Neural cell (in vitro differentiated cells): ENCODE data around the gene RPA4. TPM values are rescaled to one million over a fixed set of nuclear protein-coding genes. Genes with fewer than 3 reads are reported as not detected.

Experiments used
- H2AFZ ChIP-seq: fragments of 200-600, 300-800 bp; sonication (generic), shearing (Covaris generic); 2 replicates; pipeline ENCODE4 v1.6.0; 2014; ENCODE audit warnings: low read depth, mild to moderate bottlenecking, antibody characterized with exemption, low read length, moderate library complexity
- H3F3A ChIP-seq: fragments of 200-600 bp; shearing (Covaris generic); 2 replicates; pipeline ENCODE4 v1.6.1; 2016; ENCODE audit warnings: mild to moderate bottlenecking, moderate library complexity, mixed read lengths, antibody characterized with exemption, low read length; ENCODE audit not compliant: insufficient read depth, poor library complexity, severe bottlenecking
- H3K27ac ChIP-seq: fragments of 200-600, 300-800 bp; sonication (generic), shearing (Covaris generic); 2 replicates; pipeline ENCODE4 v1.5.1; 2014; ENCODE audit warnings: mild to moderate bottlenecking, low read length, moderate library complexity
- H3K27me3 ChIP-seq: fragments of 300-800, 200-600 bp; sonication (generic), shearing (Covaris generic); 2 replicates; pipeline ENCODE4 v1.6.0; 2014; ENCODE audit warnings: mild to moderate bottlenecking, low read depth, low read length, moderate library complexity; ENCODE audit not compliant: insufficient read depth
- H3K36me3 ChIP-seq: fragments of 300-800, 200-600 bp; sonication (generic), shearing (Covaris generic); 2 replicates; pipeline ENCODE4 v1.5.1; 2014; ENCODE audit warnings: mild to moderate bottlenecking, antibody characterized with exemption, low read length, moderate library complexity; ENCODE audit not compliant: insufficient read depth
- H3K4me2 ChIP-seq: fragments of 300-800, 200-600 bp; sonication (generic), shearing (Covaris generic); 2 replicates; pipeline ENCODE4 v1.6.0; 2014; ENCODE audit warnings: mild to moderate bottlenecking, low read length
- H3K4me3 ChIP-seq: fragments of 300-800, 200-600 bp; sonication (generic), shearing (Covaris generic); 2 replicates; pipeline ENCODE4 v1.5.1; 2014; ENCODE audit warnings: mild to moderate bottlenecking, low read length, moderate library complexity
- H3K79me2 ChIP-seq: fragments of 200-600 bp; shearing (Covaris generic); replicated peaks from 2 replicates; pipeline ENCODE4 v1.6.0; 2014; ENCODE audit warnings: mild to moderate bottlenecking, low read length, moderate library complexity; ENCODE audit not compliant: insufficient read depth
- H3K9ac ChIP-seq: fragments of 300-800, 200-600 bp; sonication (generic), shearing (Covaris generic); 2 replicates; pipeline ENCODE4 v1.6.1; 2016; ENCODE audit warnings: mild to moderate bottlenecking, low read length, mixed read lengths
- H3K9me2 ChIP-seq: fragments of 200-600 bp; shearing (Covaris generic); 2 replicates; pipeline ENCODE4 v1.6.1; 2016; ENCODE audit warnings: mild to moderate bottlenecking, low read length, mixed read lengths; ENCODE audit not compliant: insufficient read depth
- H3K9me3 ChIP-seq: fragments of 200-600, 300-800 bp; sonication (generic), shearing (Covaris generic); 2 replicates; pipeline ENCODE4 v1.6.1; 2016; ENCODE audit warnings: mild to moderate bottlenecking, mixed run types, low read length, moderate library complexity, mixed read lengths
- H4K20me1 ChIP-seq: fragments of 200-600 bp; shearing (Covaris generic); 2 replicates; pipeline ENCODE4 v1.6.1; 2016; ENCODE audit warnings: mild to moderate bottlenecking, mixed run types; ENCODE audit not compliant: insufficient read depth
- CTCF ChIP-seq: fragments of 450-650 bp; IDR thresholded peaks from 2 replicates; pipeline ENCODE4 v1.5.1; 2014; ENCODE audit warnings: antibody characterized with exemption, mild to moderate bottlenecking, moderate library complexity; ENCODE audit not compliant: poor library complexity, severe bottlenecking
- EP300 ChIP-seq: fragments of 450-650 bp; conservative IDR thresholded peaks from 2 replicates; pipeline ENCODE4 v1.6.1; 2014; ENCODE audit warnings: antibody characterized with exemption, mild to moderate bottlenecking, moderate library complexity; ENCODE audit not compliant: poor library complexity, severe bottlenecking
- EZH2 ChIP-seq: fragments of 200-600, 300-800 bp; shearing (Covaris generic), sonication (generic); IDR thresholded peaks from 2 replicates; pipeline ENCODE4 v1.6.1; 2014; ENCODE audit warnings: antibody characterized with exemption, low read length, borderline replicate concordance, mild to moderate bottlenecking; ENCODE audit not compliant: insufficient read depth, poor library complexity, severe bottlenecking
- MXI1 ChIP-seq: fragments of 450-650 bp; conservative IDR thresholded peaks from 2 replicates; pipeline ENCODE4 v1.6.1; 2014; ENCODE audit warnings: antibody characterized with exemption, mild to moderate bottlenecking; ENCODE audit not compliant: poor library complexity, severe bottlenecking
- POLR2AphosphoS5 ChIP-seq: IDR thresholded peaks from 2 replicates; pipeline ENCODE4 v1.6.1; 2012
- RAD21 ChIP-seq: fragments of 450-650 bp; conservative IDR thresholded peaks from 2 replicates; pipeline ENCODE4 v1.6.1; 2014; ENCODE audit warnings: antibody characterized with exemption, mild to moderate bottlenecking, moderate library complexity
- REST ChIP-seq: IDR thresholded peaks from 2 replicates; pipeline ENCODE4 v1.6.1; 2012; ENCODE audit warnings: borderline replicate concordance
- SMC3 ChIP-seq: fragments of 450-650 bp; conservative IDR thresholded peaks from 2 replicates; pipeline ENCODE4 v1.6.1; 2014; ENCODE audit warnings: antibody characterized with exemption, mild to moderate bottlenecking, moderate library complexity; ENCODE audit not compliant: poor library complexity
- TAF1 ChIP-seq: IDR thresholded peaks from 2 replicates; pipeline ENCODE4 v1.6.1; 2012; ENCODE audit warnings: low read depth
- polyA plus RNA-seq: library from polyadenylated mRNA; depleted of rRNA; stranded (reverse); fragments of >200 nt; gene quantifications from 2 replicates; pipeline ENCODE4 v1.2.3, GENCODE V29; 2014

RPA4 gene
- polyA plus RNA-seq, 1 donor from 2014 or later: not detected

GRCh38 chrX:96838537-96838936 is 45.2 kb upstream of the RPA4 start:
- Histone ChIP-seq H3K4me3 (no peak overlapping the region), H2AFZ (no peak overlapping the region), H3K9ac (no peak overlapping the region), H3K27me3 (no peaks in the 10 kb centered on the region), H3K9me3 (no peaks in the 10 kb centered on the region), H3K4me2 (no peak overlapping the region), H4K20me1 (no peaks in the 10 kb centered on the region), H3K9me2 (no peaks in the 10 kb centered on the region), H3K79me2 (no peaks in the 10 kb centered on the region), H3F3A (no peaks in the 10 kb centered on the region), H3K36me3 (no peaks in the 10 kb centered on the region), H3K27ac (no peak overlapping the region)
- no peak for TF ChIP-seq REST
- no peak for TF ChIP-seq MXI1
- TF ChIP-seq SMC3: no peak
- no peak for TF ChIP-seq CTCF
- no peak for TF ChIP-seq RAD21
- TF ChIP-seq EZH2: no peak
- no peak for TF ChIP-seq TAF1
- no peak for TF ChIP-seq POLR2AphosphoS5

GRCh38 chrX:96841325-96841724 is 42.4 kb upstream of the RPA4 start:
- Histone ChIP-seq H3K27ac (no peak overlapping the region), H3K9me3 (no peaks in the 10 kb centered on the region)

More at GRCh38 chrX:96841325-96841724, 42.4 kb upstream of the RPA4 start:
- no peak for TF ChIP-seq MXI1
- no peak for TF ChIP-seq RAD21
- no peak for TF ChIP-seq REST
- TF ChIP-seq POLR2AphosphoS5: no peak
- TF ChIP-seq CTCF: no peak
- no peak for TF ChIP-seq EZH2
- TF ChIP-seq SMC3: no peak
- no peak for TF ChIP-seq EP300
- no peak for TF ChIP-seq TAF1
- Histone ChIP-seq H3K4me2 (no peak overlapping the region), H3K27me3 (no peaks in the 10 kb centered on the region), H4K20me1 (no peaks in the 10 kb centered on the region), H3F3A (no peaks in the 10 kb centered on the region), H3K36me3 (no peaks in the 10 kb centered on the region), H3K9me2 (no peaks in the 10 kb centered on the region), H3K4me3 (no peak overlapping the region), H3K79me2 (no peaks in the 10 kb centered on the region), H3K9ac (no peak overlapping the region), H2AFZ (no peak overlapping the region)
